GM21723 (cell line): Measurements from ENCODE around the gene VAMP5.
A peak's percentile ranks its signal among the peaks of the same experiment; 100 is the strongest.
"Not testable (repeated sequence)": the region's sequence is repeated elsewhere in the genome, so short reads cannot be mapped to it uniquely, and the experiment has no call there.

Source experiments
- ATAC-seq: cut with Tn5 transposase; IDR thresholded peaks from one replicate; pipeline ENCODE4 v1.9.1; 2021; ENCODE audit warnings: mild to moderate bottlenecking, moderate library complexity; ENCODE audit not compliant: unreplicated experiment

Gene VAMP5

GRCh38 chr2:85549826-85550225 lies 34.4 kb upstream of the VAMP5 start:
- ATAC-seq: no peak

DNA sequence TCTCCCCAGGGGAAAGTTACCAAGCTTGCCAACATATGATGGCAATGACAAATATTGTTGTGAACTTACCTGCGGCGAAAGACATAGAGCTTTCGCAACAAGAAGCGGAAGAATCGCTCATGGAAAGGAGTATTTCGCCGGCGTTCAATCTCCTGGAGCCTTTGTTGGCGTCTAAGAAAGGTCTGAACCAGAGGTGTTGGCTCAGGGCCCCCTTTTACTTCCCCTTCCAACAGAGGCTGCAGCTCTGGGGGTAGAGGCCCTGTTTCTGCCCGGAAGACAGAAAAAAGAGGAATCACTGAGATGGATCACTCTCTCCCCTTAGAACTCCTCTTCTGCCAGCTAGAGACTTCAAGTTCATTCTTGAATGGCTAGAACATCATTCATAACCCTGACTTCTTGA lies 33.7 kb upstream of the VAMP5 start:
- ATAC-seq: no peak

DNA sequence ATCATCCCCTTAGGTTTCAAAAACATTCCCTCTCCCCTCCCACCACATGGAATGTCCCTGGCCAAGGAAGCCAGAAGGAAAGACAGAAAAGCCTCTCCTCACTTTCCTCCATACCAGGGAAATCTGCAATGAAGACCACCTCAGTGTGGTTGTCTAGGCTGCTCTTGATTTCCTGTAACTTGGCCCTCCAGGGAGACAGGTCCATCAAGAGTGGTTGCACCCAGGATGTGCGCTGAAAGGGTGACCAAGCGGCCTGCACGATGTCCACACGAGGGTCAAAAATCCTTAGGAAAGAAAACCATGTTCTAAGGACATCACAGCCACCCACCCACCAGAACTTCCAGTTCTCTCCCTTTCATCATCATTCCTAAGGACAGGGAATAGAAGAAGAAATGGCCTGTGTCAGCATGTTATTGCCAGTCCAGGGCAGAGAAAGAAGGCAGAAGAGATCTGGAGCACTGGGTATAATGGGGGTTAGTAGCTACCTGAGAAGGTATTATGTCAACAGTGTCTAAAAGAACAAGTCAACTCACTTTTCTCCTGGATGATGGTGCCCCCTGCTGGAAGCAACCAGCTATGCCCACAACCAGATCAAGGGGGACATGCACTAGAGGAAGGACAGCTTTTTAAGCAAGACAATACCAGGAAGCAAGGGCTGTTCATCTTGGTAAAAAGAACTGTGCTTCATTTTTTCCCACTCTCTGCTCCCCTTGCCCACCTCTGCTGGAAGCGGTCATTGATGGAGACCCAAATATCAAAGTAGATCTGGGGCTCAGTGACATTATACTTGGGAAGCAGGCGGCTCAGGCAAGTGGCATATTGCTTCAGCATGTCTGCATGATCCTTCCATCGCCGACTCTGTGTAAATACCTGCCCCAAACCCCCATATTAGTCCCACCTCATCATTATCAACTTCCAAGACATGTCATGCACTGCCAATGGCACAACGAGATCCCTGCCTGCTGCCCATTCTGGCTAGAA lies 32.2 kb upstream of the VAMP5 start:
- ATAC-seq: peak; percentile 70

- ATAC-seq: no peak
Observed at GRCh38 chr2:85553184-85553583, 31.0 kb upstream of the VAMP5 start.

DNA sequence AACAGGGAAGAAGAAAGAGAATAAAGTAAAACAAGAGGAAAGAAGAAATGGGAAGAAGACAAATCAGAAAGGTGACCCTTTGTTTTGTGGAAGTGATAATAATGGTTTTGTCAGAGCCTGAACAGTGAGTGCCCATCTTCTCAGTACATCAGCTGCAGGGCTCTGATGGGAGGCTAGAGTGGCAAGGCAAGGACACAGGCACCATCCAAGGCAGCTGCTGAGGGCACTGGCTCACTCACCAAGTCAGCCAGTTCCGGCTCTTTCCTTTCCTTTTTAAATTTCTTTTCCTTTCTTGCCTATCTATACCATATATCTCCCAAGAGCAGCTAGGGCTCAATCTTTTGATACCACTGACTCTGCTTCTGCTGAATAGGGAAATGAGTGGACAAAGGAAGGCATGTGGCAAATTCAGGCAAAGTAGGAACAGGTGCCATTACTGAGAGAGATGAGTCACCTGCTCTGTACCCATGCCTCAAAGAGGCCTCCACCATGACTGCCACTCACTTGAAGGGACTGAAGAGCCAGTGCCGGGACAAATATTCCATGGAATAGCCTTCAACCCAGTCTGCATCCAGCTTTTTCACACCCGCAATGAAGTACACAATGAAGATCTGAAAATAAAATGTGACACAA lies 29.1 kb upstream of the VAMP5 start:
- no peak for ATAC-seq

DNA sequence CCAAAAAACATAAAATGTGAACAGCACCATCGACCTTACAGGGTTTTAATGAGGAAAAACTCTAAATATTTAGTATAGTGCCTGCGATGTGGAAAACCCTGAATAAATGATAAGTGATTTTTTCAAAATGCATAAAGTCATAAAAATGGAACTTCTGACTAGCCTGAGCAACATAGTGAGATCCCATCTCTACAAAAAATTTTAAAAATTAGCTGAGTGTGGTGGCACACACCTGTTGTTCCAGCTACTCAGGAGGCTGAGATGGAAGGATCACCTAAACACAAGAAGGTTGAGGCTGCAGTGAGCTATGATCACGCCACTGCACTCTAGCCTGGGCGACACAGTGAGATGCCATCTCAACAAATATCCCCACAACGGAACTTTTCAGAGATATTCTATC lies 27.1 kb upstream of the VAMP5 start:
- no peak for ATAC-seq

DNA sequence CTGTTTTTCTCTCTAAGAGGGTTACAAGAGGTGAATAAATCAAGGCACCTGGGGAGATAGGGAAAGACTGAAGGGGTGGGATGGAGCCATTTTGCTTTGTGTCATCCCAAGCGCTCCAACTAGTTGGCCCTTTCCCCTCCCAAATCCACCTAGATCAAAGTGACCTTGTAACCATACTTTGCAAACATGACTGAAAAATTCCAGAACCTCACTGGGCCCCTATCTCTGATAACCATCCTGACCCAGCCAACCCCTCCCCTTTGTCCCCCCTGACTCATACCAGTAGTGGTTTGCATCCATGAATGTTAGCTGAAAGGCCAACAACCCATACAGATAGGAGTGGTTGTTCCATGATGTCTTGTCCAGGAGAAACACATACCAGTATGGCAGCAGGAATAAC lies 26.1 kb upstream of the VAMP5 start:
- no peak for ATAC-seq

DNA sequence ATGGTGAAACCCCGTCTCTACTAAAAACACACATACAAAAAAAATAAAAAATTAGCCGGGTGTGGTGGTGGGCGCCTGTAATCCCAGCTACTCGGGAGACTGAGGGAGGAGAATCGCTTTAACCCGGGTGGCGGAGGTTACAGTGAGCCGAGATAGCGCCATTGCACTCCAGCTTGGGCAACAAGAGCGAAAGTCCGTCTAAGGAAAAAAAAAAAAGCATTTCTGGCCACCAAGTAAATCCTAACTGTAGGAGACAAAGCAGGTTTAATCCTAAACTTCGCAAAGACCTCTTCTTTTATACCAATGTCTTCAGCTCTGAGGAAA lies 23.9 kb upstream of the VAMP5 start:
- not testable (repeated sequence) for ATAC-seq

DNA sequence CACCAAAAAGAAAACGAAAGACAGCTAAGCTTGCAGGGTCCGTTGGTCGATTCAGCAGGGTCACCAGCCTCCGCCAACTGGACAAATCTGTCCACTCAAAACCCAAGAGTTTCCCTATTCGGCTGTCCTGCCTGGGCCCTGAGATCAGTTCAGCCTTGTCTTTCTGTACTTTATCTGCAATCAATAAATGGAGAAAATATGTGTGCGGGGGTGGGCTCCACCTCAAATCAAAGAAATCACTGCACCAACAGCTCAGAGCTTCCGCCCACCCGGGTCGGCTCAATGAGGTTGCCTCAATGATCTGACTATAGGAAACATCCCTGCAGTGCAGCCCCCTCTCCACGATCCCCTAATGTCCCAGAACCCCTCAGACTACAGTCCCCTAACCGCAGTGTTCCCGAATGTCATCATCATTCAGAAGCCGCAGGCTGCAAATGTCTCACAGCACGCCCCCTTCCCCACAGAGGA lies 23.4 kb upstream of the VAMP5 start:
- peak; percentile 15 for ATAC-seq

GRCh38 chr2:85561280-85562212 lies 22.7 kb upstream of the VAMP5 start, which contains the start of gene GGCX:
Gene GGCX, minus strand, starts transcription at chr2:85561493. Its CDS starts 65 bp downstream, at chr2:85561428.
- ATAC-seq: peak; percentile 88

GRCh38 chr2:85564144-85564563 lies 20.1 kb upstream of the VAMP5 start:
- no peak for ATAC-seq

GRCh38 chr2:85566265-85566664 lies 18.0 kb upstream of the VAMP5 start:
- no peak for ATAC-seq

- ATAC-seq: no peak
Observed at GRCh38 chr2:85575739-85576138, 8.5 kb upstream of the VAMP5 start.

GRCh38 chr2:85577063-85577385 lies 7.2 kb upstream of the VAMP5 start:
- ATAC-seq: no peak

- peak; percentile 67 for ATAC-seq
Observed at GRCh38 chr2:85577386-85578242, 6.6 kb upstream of the VAMP5 start, which contains the start of gene VAMP8. Gene VAMP8, plus strand, starts transcription at chr2:85577586. Its CDS starts 61 bp downstream, at chr2:85577647.

DNA sequence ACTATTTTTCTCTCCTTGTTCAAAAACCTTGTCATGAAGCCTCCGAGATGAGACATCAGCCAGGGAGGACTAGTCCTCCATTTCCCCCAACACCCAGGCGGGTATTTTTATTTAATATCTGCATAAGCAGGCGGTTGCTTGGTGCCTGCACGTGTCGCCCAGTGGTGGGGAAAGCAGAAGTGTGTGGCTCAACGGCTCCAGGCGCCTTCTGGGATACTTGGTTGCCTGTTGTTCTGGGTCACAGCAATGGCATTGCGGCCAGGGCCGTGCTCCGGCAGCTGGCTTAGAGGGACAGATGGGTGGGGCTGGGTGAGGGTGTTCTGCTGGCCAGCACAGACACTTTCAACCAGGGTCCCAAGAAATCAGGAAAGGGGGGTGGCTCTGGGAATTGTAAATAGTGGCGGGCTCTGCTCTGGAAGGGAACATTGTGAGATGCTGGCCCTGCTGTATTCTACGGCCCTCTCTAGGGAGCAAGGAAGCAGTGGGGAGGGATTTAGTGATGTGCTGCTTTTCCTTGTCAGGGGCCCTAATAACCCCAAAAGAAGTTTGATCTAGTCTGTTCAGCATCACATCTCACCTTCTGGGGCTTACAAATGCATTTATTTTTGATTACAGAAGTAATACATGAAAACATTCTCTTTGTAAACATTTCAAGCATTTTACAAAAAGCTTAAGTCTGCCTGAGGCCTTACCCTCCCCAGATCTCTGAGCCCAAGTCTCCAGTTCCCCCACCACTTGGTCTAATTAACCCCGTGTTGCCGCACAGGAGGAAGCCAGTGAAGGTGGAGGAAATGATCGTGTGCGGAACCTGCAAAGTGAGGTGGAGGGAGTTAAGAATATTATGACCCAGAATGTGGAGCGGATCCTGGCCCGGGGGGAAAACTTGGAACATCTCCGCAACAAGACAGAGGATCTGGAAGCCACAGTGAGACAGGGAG lies 5.7 kb upstream of the VAMP5 start:
- peak; percentile 43 for ATAC-seq

GRCh38 chr2:85579266-85579935 lies 4.8 kb upstream of the VAMP5 start:
- ATAC-seq: no peak

DNA sequence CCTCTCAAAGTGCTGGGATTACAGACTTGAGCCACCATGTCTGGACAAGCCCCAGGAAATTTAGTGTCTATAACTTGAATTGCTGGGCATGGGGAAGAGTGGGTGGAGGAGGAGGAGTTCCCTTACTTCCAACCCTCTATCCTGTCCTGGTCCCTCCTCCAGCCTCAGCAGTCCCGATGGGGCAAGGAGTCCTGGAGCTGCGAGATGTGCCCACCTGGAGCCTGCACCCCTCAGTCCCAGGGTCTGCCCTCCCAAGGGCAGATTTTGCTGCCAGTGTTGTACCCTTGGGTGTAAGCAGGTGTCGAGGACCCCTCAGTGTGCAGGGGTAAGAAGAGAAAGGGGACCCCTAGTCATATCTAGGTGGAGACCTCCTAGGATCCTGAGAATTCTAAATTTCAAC lies 4.0 kb upstream of the VAMP5 start:
- no peak for ATAC-seq
